Measurements from ENCODE around the gene ATP5F1D. TPM values are rescaled to one million over a fixed set of nuclear protein-coding genes. Genes with fewer than 3 reads are reported as not detected.

ATP5F1D gene
- total and polyA plus RNA-seq, 2 of the 13 experiments (the other 11 are each of a cell fraction or from before 2014, with no cell fraction given): 39.4 to 78.7 TPM

DNA sequence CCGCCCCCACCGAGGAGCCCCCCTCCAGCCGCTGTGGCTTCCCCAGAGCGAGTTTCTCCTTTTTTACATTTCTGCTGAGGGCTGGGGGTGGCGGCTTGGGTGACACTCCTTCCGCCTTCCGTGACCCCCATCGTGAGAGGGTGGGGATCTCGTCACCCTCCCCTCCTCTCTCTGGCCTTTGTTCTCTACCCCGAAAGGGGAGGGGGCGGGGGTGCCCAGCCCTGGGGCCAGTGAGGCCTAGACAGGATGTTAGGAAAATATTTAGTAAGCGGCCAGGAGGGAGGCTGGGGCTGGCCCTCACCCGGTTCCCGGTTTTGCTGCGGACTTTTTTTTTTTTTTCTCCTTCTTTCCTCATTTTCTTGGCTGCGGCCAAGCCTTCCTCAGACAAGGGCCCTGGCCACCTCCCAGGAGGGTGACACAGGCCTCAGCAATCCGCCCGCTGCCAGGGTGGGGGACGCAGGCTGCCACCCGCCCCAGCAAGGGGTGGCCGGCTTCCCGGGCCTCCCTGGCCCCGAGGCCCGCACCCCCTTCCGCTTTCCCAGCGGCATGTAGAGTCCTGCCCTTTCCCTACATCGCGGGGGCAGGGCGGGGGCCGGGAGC is 10.8 kb downstream of the ATP5F1D start (continued):
- TF ChIP-seq, protein P1, sequence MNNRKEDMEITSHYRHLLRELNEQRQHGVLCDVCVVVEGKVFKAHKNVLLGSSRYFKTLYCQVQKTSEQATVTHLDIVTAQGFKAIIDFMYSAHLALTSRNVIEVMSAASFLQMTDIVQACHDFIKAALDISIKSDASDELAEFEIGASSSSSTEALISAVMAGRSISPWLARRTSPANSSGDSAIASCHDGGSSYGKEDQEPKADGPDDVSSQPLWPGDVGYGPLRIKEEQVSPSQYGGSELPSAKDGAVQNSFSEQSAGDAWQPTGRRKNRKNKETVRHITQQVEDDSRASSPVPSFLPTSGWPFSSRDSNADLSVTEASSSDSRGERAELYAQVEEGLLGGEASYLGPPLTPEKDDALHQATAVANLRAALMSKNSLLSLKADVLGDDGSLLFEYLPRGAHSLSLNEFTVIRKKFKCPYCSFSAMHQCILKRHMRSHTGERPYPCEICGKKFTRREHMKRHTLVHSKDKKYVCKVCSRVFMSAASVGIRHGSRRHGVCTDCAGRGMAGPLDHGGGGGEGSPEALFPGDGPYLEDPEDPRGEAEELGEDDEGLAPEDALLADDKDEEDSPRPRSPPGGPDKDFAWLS (CRISPR knock-in tag; IDR thresholded peaks at IDR 0.05; ENCODE audit: borderline replicate concordance): 0 out of 2 replicates have a peak, but pooled peaks have one; percentile 55
- TF ChIP-seq ZNF292 (CRISPR knock-in tag; IDR thresholded peaks at IDR 0.05; ENCODE audit: borderline replicate concordance, low read depth): no peak
- TF ChIP-seq, protein P2, sequence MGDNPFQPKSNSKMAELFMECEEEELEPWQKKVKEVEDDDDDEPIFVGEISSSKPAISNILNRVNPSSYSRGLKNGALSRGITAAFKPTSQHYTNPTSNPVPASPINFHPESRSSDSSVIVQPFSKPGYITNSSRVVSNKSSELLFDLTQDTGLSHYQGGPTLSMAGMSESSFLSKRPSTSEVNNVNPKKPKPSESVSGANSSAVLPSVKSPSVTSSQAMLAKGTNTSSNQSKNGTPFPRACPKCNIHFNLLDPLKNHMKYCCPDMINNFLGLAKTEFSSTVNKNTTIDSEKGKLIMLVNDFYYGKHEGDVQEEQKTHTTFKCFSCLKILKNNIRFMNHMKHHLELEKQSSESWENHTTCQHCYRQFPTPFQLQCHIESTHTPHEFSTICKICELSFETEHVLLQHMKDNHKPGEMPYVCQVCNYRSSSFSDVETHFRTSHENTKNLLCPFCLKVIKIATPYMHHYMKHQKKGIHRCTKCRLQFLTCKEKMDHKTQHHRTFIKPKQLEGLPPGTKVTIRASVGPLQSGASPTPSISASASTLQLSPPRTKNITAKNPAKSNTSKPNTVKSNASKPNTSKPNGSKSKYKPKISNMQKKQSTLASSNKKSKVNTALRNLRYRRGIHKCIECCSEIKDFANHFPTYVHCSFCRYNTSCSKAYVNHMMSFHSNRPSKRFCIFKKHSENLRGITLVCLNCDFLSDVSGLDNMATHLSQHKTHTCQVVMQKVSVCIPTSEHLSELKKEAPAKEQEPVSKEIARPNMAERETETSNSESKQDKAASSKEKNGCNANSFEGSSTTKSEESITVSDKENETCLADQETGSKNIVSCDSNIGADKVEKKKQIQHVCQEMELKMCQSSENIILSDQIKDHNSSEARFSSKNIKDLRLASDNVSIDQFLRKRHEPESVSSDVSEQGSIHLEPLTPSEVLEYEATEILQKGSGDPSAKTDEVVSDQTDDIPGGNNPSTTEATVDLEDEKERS (CRISPR knock-in tag; IDR thresholded peaks at IDR 0.05): no peak
- TF ChIP-seq, protein P3, sequence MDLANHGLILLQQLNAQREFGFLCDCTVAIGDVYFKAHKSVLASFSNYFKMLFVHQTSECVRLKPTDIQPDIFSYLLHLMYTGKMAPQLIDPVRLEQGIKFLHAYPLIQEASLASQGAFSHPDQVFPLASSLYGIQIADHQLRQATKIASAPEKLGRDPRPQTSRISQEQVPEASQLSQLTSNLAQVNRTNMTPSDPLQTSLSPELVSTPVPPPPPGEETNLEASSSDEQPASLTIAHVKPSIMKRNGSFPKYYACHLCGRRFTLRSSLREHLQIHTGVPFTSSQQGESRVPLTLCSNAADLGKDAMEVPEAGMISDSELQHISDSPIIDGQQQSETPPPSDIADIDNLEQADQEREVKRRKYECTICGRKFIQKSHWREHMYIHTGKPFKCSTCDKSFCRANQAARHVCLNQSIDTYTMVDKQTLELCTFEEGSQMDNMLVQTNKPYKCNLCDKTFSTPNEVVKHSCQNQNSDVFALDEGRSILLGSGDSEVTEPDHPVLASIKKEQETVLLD (CRISPR knock-in tag; IDR thresholded peaks at IDR 0.05; ENCODE audit: low read depth): peak; percentile 44; the same call in 1 of the 2 replicates
- no peak for TF ChIP-seq KLF16 (CRISPR knock-in tag; IDR thresholded peaks at IDR 0.05)
- TF ChIP-seq HDAC2 (CRISPR knock-in tag; IDR thresholded peaks at IDR 0.05): peak; percentile 42; the same call in 1 of the 2 replicates
- TF ChIP-seq NAIF1 (CRISPR knock-in tag; IDR thresholded peaks at IDR 0.05; ENCODE audit: borderline replicate concordance): no peak
- peak; percentile 41 for TF ChIP-seq POLR2G (IDR thresholded peaks at IDR 0.05; ENCODE audit: low read depth, low read length)
- peak; percentile 82 for TF ChIP-seq PHF21A (CRISPR knock-in tag; IDR thresholded peaks at IDR 0.05)
- peak; percentile 73 for TF ChIP-seq TAF15 (IDR thresholded peaks at IDR 0.05; ENCODE audit: low read depth, low read length, poor library complexity, severe bottlenecking)
- TF ChIP-seq, protein P4, sequence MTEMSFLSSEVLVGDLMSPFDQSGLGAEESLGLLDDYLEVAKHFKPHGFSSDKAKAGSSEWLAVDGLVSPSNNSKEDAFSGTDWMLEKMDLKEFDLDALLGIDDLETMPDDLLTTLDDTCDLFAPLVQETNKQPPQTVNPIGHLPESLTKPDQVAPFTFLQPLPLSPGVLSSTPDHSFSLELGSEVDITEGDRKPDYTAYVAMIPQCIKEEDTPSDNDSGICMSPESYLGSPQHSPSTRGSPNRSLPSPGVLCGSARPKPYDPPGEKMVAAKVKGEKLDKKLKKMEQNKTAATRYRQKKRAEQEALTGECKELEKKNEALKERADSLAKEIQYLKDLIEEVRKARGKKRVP (CRISPR knock-in tag; IDR thresholded peaks at IDR 0.05): 0 out of 4 replicates have a peak, but pooled peaks of 1 of the 2 experiments have one; percentile 5
- no peak for TF ChIP-seq CEBPB (IDR thresholded peaks at IDR 0.05; ENCODE audit: borderline replicate concordance, low read depth, low read length)
- TF ChIP-seq, protein P5, sequence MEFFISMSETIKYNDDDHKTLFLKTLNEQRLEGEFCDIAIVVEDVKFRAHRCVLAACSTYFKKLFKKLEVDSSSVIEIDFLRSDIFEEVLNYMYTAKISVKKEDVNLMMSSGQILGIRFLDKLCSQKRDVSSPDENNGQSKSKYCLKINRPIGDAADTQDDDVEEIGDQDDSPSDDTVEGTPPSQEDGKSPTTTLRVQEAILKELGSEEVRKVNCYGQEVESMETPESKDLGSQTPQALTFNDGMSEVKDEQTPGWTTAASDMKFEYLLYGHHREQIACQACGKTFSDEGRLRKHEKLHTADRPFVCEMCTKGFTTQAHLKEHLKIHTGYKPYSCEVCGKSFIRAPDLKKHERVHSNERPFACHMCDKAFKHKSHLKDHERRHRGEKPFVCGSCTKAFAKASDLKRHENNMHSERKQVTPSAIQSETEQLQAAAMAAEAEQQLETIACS (CRISPR knock-in tag; IDR thresholded peaks at IDR 0.05): peak; percentile 22; the same call in 1 of the 2 replicates
- peak; percentile 33 for TF ChIP-seq XRCC5 (optimal IDR thresholded peaks at IDR 0.05; ENCODE audit: low read length)
- TF ChIP-seq HNF4A (CRISPR knock-in tag; IDR thresholded peaks at IDR 0.05): peak; percentile 46; the same call in 1 of the 2 replicates
- no peak; the same call in 1 of the 2 replicates for TF ChIP-seq CBFB (CRISPR knock-in tag; IDR thresholded peaks at IDR 0.05)
- no peak for TF ChIP-seq SOX6 (IDR thresholded peaks at IDR 0.05)
- TF ChIP-seq SOX6 (CRISPR knock-in tag; IDR thresholded peaks at IDR 0.05): peak; percentile 92
- no peak for TF ChIP-seq KLF13 (CRISPR knock-in tag; IDR thresholded peaks at IDR 0.05)
- peak; percentile 86 for TF ChIP-seq NR2F6 (IDR thresholded peaks at IDR 0.05)
- TF ChIP-seq NR2F6 (CRISPR knock-in tag; IDR thresholded peaks at IDR 0.05): peak; percentile 88
- no peak for TF ChIP-seq SETDB1 (CRISPR knock-in tag; IDR thresholded peaks at IDR 0.05; ENCODE audit: borderline replicate concordance)

Data from HepG2 (cell line).